Endothelial cell of umbilical vein (primary cell): Measurements from ENCODE around the gene RRP1B. TPM values are rescaled to one million over a fixed set of nuclear protein-coding genes. Genes with fewer than 3 reads are reported as not detected.

Source experiments
- BruUV-seq: library from RNA; stranded (reverse); fragments of 400-500 nt; replicated peaks from 2 replicates; lab custom pipeline; 2021; lab: Mats Ljungman, UMichigan
- CTCF ChIA-PET: fragments of 300-600, 350-600 bp; sonication (Branson Sonifier 250); formaldehyde crosslinking; loops from one replicate; lab custom pipeline; 2021; ENCODE audit warnings: antibody characterized with exemption, inconsistent platforms; lab: Charles Lee
- POLR2A ChIA-PET: fragments of 300-600, 350-600 bp; sonication (Branson Sonifier 250); formaldehyde crosslinking; loops from one replicate; lab custom pipeline; 2021; ENCODE audit warnings: antibody characterized with exemption, inconsistent platforms; lab: Charles Lee
- DNase-seq: peaks from one replicate; pipeline ENCODE4 v3.0.0-alpha.2; 2011; ENCODE audit warnings: low read depth, low spot score
- FAIRE-seq: peaks from 2 replicates; lab custom pipeline; 2011; peaks lifted over from hg19 to GRCh38; lab: Jason Lieb, UNC
- H2AFZ ChIP-seq: 2 replicates; pipeline ENCODE4 v1.6.0; 2012; ENCODE audit warnings: low read depth, low read length, control low read depth, inconsistent platforms
- H3K27ac ChIP-seq: 2 replicates; pipeline ENCODE4 v1.5.1; 2011; ENCODE audit warnings: low read depth, mild to moderate bottlenecking, control low read depth, low read length, moderate library complexity; ENCODE audit not compliant: insufficient read depth
- H3K27me3 ChIP-seq, 2 experiments: 2 replicates each; pipeline versions ENCODE4 v1.6.0 to v1.6.1; 2011; ENCODE audit warnings: low read length in 2 of 2, mixed read lengths in 1 of 2; ENCODE audit not compliant: control insufficient read depth in 2 of 2, insufficient read depth in 2 of 2
- H3K36me3 ChIP-seq, 2 experiments: 2 replicates in 1 of 2; 3 replicates in 1 of 2; pipeline ENCODE4 v1.5.1; 2011; ENCODE audit warnings: low read length in 2 of 2, mild to moderate bottlenecking in 1 of 2, moderate library complexity in 1 of 2; ENCODE audit not compliant: control insufficient read depth in 2 of 2, insufficient read depth in 2 of 2; ENCODE audit errors: extremely low read depth in 1 of 2
- H3K4me1 ChIP-seq: 3 replicates; pipeline ENCODE4 v1.5.1; 2011; ENCODE audit warnings: mild to moderate bottlenecking, low read length; ENCODE audit not compliant: control insufficient read depth, insufficient read depth; ENCODE audit errors: extremely low read depth
- H3K4me2 ChIP-seq: 2 replicates; pipeline ENCODE4 v1.6.1; 2011; ENCODE audit warnings: low read length, control low read depth, mixed read lengths; ENCODE audit not compliant: insufficient read depth
- H3K4me3 ChIP-seq, 3 experiments: fragments of 200-600 bp in 1 of 3; sonication (generic), shearing (Covaris generic) in 1 of 3; replicated peaks in 1 of 3; 2 replicates each; pipeline ENCODE4 v1.5.1; 2011 to 2016; ENCODE audit warnings: control low read depth in 3 of 3, low read length in 3 of 3, mild to moderate bottlenecking in 2 of 3, inconsistent platforms in 1 of 3, low read depth in 1 of 3, moderate library complexity in 1 of 3; ENCODE audit not compliant: insufficient read depth in 1 of 3
- H3K79me2 ChIP-seq: 2 replicates; pipeline ENCODE4 v1.6.0; 2012; ENCODE audit warnings: low read length, inconsistent platforms; ENCODE audit not compliant: control insufficient read depth, insufficient read depth
- H3K9ac ChIP-seq: replicated peaks from 2 replicates; pipeline ENCODE3; 2011; ENCODE audit warnings: low read length, control low read depth; ENCODE audit not compliant: insufficient read depth; ENCODE audit errors: extremely low read depth
- H3K9me1 ChIP-seq: replicated peaks from 3 replicates; pipeline ENCODE4 v1.6.0; 2011; ENCODE audit warnings: mild to moderate bottlenecking, low read length; ENCODE audit not compliant: control insufficient read depth, insufficient read depth; ENCODE audit errors: extremely low read depth
- H3K9me3 ChIP-seq: replicated peaks from 2 replicates; pipeline ENCODE4 v1.5.1; 2012; ENCODE audit warnings: low read length, inconsistent platforms; ENCODE audit not compliant: control insufficient read depth, insufficient read depth
- H4K20me1 ChIP-seq: replicated peaks from 2 replicates; pipeline ENCODE3; 2011; ENCODE audit warnings: mild to moderate bottlenecking, low read length; ENCODE audit not compliant: control insufficient read depth, insufficient read depth; ENCODE audit errors: extremely low read depth
- EZH2 ChIP-seq: IDR thresholded peaks from 2 replicates; pipeline ENCODE4 v1.6.1; 2012; ENCODE audit warnings: borderline replicate concordance, low read depth, mild to moderate bottlenecking, moderate library complexity, low read length, inconsistent platforms; ENCODE audit not compliant: severe bottlenecking
- GATA2 ChIP-seq: IDR thresholded peaks from 2 replicates; pipeline ENCODE4 v1.7.0; 2011; ENCODE audit warnings: low read depth, mild to moderate bottlenecking, moderate library complexity, mixed read lengths, low read length; ENCODE audit not compliant: insufficient read length, insufficient read depth
- JUN ChIP-seq: IDR thresholded peaks from 2 replicates; pipeline ENCODE4 v1.6.1; 2011; ENCODE audit warnings: borderline replicate concordance, low read depth; ENCODE audit not compliant: insufficient read length, insufficient read depth
- POLR2A ChIP-seq: IDR thresholded peaks from 2 replicates; pipeline ENCODE4 v1.6.1; 2012; ENCODE audit warnings: low read depth, mild to moderate bottlenecking, control low read depth, low read length
- POLR2AphosphoS5 ChIP-seq: IDR thresholded peaks from 2 replicates; pipeline ENCODE4 v1.6.1; 2012; ENCODE audit warnings: low read depth, mild to moderate bottlenecking, control low read depth, low read length, moderate library complexity; ENCODE audit not compliant: insufficient read depth
- dilution Hi-C: fragments of 300-500 bp; cut with MboI; formaldehyde crosslinking; loops from one replicate; pipeline ENCODE4 v1.15.0; 2019; ENCODE audit warnings: low sequenced_read_pairs; ENCODE audit not compliant: extremely low pct_ligation_motif_present
- intact Hi-C: fragments of 100-400 bp; cut with micrococcal nuclease; formaldehyde crosslinking; loops from one replicate; pipeline ENCODE4 v1.10.0; 2022
- polyA plus RNA-seq, 4 experiments: library from polyadenylated mRNA; depleted of rRNA in 3 of 4; stranded (reverse) in 3 of 4; unstranded in 1 of 4; fragments of >200 nt; gene quantifications; 2 replicates each; pipeline versions ENCODE4 v1.2.1 to v1.2.3, GENCODE V29; 2011 to 2012; ENCODE audit warnings: missing spikeins in 1 of 4
- total RNA-seq: library from RNA; stranded (reverse); gene quantifications from 2 replicates; pipeline ENCODE4 v1.2.3, GENCODE V29; 2021
- TF ChIP-seq, protein P1 (sequence below), 2 donors: IDR thresholded peaks; 1 replicate in 1 of 2; 2 replicates in 1 of 2; pipeline ENCODE4 v1.5.1; 2011; ENCODE audit warnings: low read length in 2 of 2, mild to moderate bottlenecking in 2 of 2, moderate library complexity in 2 of 2, control low read depth in 1 of 2, inconsistent platforms in 1 of 2, low read depth in 1 of 2; ENCODE audit not compliant: insufficient read depth in 1 of 2; ENCODE audit errors: extremely low read depth in 1 of 2

Gene RRP1B
- total and polyA plus RNA-seq, 2 donors (not counting 3 experiments of a cell fraction or from before 2014, with no cell fraction given) = 13.0 to 39.9 TPM

DNA sequence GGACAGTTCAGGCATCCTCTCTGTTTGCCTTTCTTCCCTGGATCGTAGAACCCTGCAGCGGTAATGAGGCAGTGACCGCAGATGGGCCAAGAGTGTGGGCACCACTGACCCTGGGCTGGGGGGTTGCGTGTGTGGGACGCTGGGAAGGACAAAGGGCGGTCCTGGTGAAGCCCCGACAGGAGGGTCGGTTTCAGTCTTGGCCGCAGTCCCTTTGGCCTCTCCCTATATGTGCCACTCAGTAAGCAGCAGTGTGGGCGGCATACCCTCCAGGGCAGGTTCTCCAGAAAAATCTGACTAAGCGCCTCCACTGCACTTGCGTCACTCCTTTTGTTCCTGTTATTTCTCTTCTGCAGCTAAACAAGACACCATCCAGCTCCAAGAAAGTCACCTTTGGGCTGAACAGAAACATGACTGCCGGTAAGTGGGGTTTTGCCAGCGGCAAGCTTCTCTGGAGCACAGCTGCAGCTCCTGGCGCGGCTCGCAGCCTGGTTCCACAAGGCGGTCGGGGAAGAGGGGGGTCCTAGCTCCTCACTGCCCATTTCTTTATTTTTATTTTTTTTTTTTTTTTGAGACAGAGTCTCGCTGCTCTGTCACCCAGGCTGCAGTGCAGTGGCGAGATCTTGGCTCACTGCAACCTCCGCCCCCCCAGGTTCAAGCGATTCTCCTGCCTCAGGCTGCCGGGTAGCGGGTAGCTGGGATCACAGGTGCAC is 31.9 kb downstream of the RRP1B start:
- no peaks in the 10 kb centered on the region for H3K4me1 ChIP-seq
- no TSS peak for BruUV-seq
- DNase-seq = no peak
- H3K9ac ChIP-seq = no peak overlapping the region
- H3K9me1 ChIP-seq = no peaks in the 10 kb centered on the region
- no peak overlapping the region for H3K4me2 ChIP-seq
- H3K79me2 ChIP-seq = no peaks in the 10 kb centered on the region
- no peak overlapping the region for H3K27ac ChIP-seq
- dilution Hi-C loops (no loop called here), intact Hi-C loops (no loop called here)
- no peak for FAIRE-seq
- ChIA-PET CTCF (interaction anchor here (0.6 kb wide), 1 partner anchor 22 kb away, joined by 3 read pairs; no protein-coding TSS in a partner anchor), POLR2A (no interaction called here)
- H3K27me3 ChIP-seq = no peaks in the 10 kb centered on the region
- H2AFZ ChIP-seq = no peak overlapping the region
- peaks cover 17 to 59% of the 10 kb centered on the region in 2 experiments for H3K36me3 ChIP-seq
- no peaks in the 10 kb centered on the region for H4K20me1 ChIP-seq
- TF ChIP-seq, protein P1, sequence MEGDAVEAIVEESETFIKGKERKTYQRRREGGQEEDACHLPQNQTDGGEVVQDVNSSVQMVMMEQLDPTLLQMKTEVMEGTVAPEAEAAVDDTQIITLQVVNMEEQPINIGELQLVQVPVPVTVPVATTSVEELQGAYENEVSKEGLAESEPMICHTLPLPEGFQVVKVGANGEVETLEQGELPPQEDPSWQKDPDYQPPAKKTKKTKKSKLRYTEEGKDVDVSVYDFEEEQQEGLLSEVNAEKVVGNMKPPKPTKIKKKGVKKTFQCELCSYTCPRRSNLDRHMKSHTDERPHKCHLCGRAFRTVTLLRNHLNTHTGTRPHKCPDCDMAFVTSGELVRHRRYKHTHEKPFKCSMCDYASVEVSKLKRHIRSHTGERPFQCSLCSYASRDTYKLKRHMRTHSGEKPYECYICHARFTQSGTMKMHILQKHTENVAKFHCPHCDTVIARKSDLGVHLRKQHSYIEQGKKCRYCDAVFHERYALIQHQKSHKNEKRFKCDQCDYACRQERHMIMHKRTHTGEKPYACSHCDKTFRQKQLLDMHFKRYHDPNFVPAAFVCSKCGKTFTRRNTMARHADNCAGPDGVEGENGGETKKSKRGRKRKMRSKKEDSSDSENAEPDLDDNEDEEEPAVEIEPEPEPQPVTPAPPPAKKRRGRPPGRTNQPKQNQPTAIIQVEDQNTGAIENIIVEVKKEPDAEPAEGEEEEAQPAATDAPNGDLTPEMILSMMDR (IDR thresholded peaks at IDR 0.05; ENCODE audit: extremely low read depth in 1 of 2, insufficient read depth in 1 of 2, low read depth in 1 of 2, low read length in 2 of 2) = no peak
- no peak for TF ChIP-seq EZH2
- no peak for TF ChIP-seq JUN
- no peaks in the 10 kb centered on the region for H3K9me3 ChIP-seq
- H3K4me3 ChIP-seq = no peak overlapping the region

DNA sequence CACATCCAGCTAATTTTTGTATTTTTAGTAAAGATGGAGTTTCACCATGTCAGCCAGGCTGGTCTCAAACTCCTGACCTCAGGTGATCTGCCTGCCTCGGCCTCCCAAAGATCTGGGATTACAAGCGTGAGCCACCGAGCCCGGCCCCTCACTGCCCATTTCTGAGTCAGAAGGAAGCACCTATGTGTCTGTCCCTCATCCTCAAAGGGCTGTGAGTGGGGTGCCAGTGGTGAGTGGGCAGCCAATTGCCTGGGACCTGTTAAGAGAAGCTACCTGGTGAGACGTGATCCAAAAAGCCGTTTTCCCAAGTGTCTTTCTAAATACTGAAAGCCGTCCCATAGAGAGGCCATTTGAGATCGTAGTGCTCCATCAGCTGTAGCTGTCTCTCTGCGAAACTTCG is 32.4 kb downstream of the RRP1B start:
- Histone ChIP-seq H3K27me3 (no peaks in the 10 kb centered on the region), H4K20me1 (no peaks in the 10 kb centered on the region), H3K4me2 (no peak overlapping the region), H3K4me3 (no peak overlapping the region), H3K9ac (no peak overlapping the region), H3K27ac (no peak overlapping the region), H3K4me1 (no peaks in the 10 kb centered on the region), H3K79me2 (no peaks in the 10 kb centered on the region), H3K36me3 (peaks cover 16 to 60% of the 10 kb centered on the region in 2 experiments), H2AFZ (no peak overlapping the region), H3K9me3 (no peaks in the 10 kb centered on the region), H3K9me1 (no peaks in the 10 kb centered on the region)
- dilution Hi-C loops (no loop called here), intact Hi-C loops (no loop called here)
- CTCF ChIA-PET = no interaction called here
- TF ChIP-seq POLR2AphosphoS5 (no peak), GATA2 (no peak), EZH2 (no peak), POLR2A (no peak)
- TF ChIP-seq, protein P1 (IDR thresholded peaks at IDR 0.05; ENCODE audit: extremely low read depth in 1 of 2, insufficient read depth in 1 of 2, low read depth in 1 of 2, low read length in 2 of 2) = no peak
- no TSS peak for BruUV-seq
- POLR2A ChIA-PET = no interaction called here
- no peak for DNase-seq
- no peak for FAIRE-seq
